ENCODE data around the gene RPH3AL.

Gene RPH3AL

DNA sequence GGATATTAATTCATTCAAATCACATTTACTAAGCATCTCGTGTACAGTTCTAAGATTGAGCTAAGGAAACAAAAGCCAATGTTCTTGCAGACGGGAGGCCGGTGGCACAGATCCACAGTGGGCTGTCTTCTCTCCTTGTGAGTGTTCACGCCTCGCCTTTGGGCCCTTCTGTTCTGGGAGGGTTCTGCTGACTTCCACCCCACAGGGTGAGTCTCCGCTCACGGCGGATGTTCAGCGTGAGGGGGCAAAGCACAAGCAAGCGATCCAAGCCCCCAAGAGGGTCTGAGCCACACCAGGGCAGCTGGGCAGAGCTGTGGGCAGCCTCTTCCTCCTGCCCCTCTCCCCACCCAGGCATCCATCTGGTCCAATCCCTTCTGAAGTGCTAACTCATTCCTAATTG lies 86.9 kb downstream of the RPH3AL start:
- Histone ChIP-seq H3K36me3 (ENCODE audit: control insufficient read depth, insufficient read depth, low read length, severe bottlenecking) (no peaks in the 10 kb centered on the region), H3K9ac (ENCODE audit: low read length) (no peak overlapping the region), H3K9me3 (ENCODE audit: control insufficient read depth, low read length) (peaks cover 11% of the 10 kb centered on the region), H3K27me3 (replicated peaks; ENCODE audit: control insufficient read depth, insufficient read depth, low read length) (peaks cover 8% of the 10 kb centered on the region), H3K4me3 (ENCODE audit: low read length) (no peak overlapping the region), H3K4me1 (ENCODE audit: control insufficient read depth, insufficient read depth, low read length) (no peaks in the 10 kb centered on the region)
- no peak for DNase-seq (ENCODE audit: low read depth)

DNA sequence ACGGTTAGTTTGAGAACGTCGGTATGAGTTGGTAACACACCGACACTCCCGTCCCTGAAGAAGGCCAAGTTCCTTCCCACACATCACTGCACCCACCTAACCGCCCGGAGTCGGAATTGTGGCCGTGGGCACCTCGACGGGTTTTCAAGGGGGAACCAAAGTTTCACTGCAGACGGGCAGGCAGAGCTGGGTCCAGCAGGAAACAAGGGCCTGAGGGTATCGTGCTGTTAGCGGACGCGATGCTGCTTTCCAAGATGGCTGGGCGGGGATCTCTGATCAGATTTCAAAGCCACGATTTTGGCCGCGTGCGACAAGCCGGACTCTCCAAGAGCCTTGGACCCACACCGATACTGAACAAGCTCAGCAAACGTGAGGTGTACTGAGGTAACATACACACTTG lies 88.8 kb downstream of the RPH3AL start:
- H3K9me3 ChIP-seq (ENCODE audit: control insufficient read depth, low read length), result peaks cover 11% of the 10 kb centered on the region
- DNase-seq (ENCODE audit: low read depth), result no peak
- no peak overlapping the region for H3K4me3 ChIP-seq (ENCODE audit: low read length)
- no peaks in the 10 kb centered on the region for H3K4me1 ChIP-seq (ENCODE audit: control insufficient read depth, insufficient read depth, low read length)
- no peaks in the 10 kb centered on the region for H3K36me3 ChIP-seq (ENCODE audit: control insufficient read depth, insufficient read depth, low read length, severe bottlenecking)
- H3K27me3 ChIP-seq (replicated peaks; ENCODE audit: control insufficient read depth, insufficient read depth, low read length), result peaks cover 22% of the 10 kb centered on the region
- no peak overlapping the region for H3K9ac ChIP-seq (ENCODE audit: low read length)

DNA sequence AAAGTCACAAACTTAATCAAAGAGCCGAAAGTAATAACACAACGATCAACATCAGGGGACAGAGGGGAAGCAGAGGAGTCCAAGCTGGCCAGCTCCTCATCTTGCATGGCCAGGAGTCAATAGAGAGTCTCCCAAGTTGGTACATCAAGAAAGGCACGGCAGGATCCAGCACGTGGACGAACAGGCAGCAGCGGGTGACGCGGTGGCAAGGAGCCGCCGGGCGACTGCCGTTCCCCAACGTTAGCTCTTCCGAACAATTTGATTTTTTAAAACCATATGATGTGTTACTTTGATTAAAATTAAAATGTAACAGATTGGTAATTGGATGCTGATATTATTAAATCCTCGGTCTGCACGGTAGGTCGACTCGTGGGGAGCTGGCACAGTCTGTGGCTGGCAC lies 89.3 kb downstream of the RPH3AL start:
- Histone ChIP-seq H3K9ac (ENCODE audit: low read length) (no peak overlapping the region), H3K36me3 (ENCODE audit: control insufficient read depth, insufficient read depth, low read length, severe bottlenecking) (no peaks in the 10 kb centered on the region), H3K27me3 (replicated peaks; ENCODE audit: control insufficient read depth, insufficient read depth, low read length) (peaks cover 22% of the 10 kb centered on the region), H3K9me3 (ENCODE audit: control insufficient read depth, low read length) (peaks cover 11% of the 10 kb centered on the region), H3K4me1 (ENCODE audit: control insufficient read depth, insufficient read depth, low read length) (no peaks in the 10 kb centered on the region), H3K4me3 (ENCODE audit: low read length) (no peak overlapping the region)
- DNase-seq (ENCODE audit: low read depth), result no peak

DNA sequence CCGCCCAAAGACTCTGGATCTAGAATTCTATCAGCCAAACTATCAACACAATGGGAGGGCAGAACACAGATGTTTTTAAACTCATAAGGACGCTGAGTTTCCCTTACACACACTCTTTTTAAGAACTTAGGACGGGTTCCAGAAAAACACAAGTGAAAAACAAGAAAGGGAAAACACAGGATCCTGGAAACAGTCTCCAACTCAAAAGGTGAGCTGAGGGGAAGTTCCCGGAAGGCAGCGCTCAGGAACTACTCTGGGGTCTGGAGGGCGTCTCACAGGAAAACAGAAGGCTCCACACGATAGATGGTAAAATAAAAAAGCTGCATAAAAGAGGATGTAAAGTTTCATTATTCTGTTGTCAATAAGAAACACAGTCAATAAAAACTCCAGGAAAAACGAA lies 91.0 kb downstream of the RPH3AL start:
- Histone ChIP-seq H3K36me3 (ENCODE audit: control insufficient read depth, insufficient read depth, low read length, severe bottlenecking) (no peaks in the 10 kb centered on the region), H3K27me3 (replicated peaks; ENCODE audit: control insufficient read depth, insufficient read depth, low read length) (peaks cover 22% of the 10 kb centered on the region), H3K9ac (ENCODE audit: low read length) (no peak overlapping the region), H3K4me3 (ENCODE audit: low read length) (no peak overlapping the region), H3K4me1 (ENCODE audit: control insufficient read depth, insufficient read depth, low read length) (no peaks in the 10 kb centered on the region), H3K9me3 (ENCODE audit: control insufficient read depth, low read length) (peaks cover 11% of the 10 kb centered on the region)
- no peak for DNase-seq (ENCODE audit: low read depth)

DNA sequence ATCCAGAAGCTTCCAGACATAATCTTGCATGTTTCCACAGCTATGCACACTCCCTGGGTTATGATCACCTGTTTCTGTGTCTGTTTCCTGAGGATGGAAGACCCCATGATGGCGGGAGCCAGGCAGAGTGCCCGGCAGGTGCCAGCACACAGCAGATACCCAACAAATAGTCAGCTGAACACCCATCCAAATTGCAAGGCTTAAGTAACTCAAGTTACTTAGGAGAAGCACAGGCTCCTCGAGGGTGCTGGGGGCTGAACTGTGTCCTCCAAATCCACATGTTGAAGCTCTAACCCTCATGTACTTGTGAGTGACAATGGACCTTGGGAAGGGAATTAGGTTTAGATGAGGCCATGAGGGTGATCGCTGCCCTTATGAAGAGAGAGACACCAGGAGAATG lies 91.7 kb downstream of the RPH3AL start:
- Histone ChIP-seq H3K9me3 (ENCODE audit: control insufficient read depth, low read length) (peaks cover 11% of the 10 kb centered on the region), H3K4me3 (ENCODE audit: low read length) (no peak overlapping the region), H3K4me1 (ENCODE audit: control insufficient read depth, insufficient read depth, low read length) (no peaks in the 10 kb centered on the region), H3K9ac (ENCODE audit: low read length) (no peak overlapping the region), H3K36me3 (ENCODE audit: control insufficient read depth, insufficient read depth, low read length, severe bottlenecking) (no peaks in the 10 kb centered on the region), H3K27me3 (replicated peaks; ENCODE audit: control insufficient read depth, insufficient read depth, low read length) (peaks cover 22% of the 10 kb centered on the region)
- no peak for DNase-seq (ENCODE audit: low read depth)

DNA sequence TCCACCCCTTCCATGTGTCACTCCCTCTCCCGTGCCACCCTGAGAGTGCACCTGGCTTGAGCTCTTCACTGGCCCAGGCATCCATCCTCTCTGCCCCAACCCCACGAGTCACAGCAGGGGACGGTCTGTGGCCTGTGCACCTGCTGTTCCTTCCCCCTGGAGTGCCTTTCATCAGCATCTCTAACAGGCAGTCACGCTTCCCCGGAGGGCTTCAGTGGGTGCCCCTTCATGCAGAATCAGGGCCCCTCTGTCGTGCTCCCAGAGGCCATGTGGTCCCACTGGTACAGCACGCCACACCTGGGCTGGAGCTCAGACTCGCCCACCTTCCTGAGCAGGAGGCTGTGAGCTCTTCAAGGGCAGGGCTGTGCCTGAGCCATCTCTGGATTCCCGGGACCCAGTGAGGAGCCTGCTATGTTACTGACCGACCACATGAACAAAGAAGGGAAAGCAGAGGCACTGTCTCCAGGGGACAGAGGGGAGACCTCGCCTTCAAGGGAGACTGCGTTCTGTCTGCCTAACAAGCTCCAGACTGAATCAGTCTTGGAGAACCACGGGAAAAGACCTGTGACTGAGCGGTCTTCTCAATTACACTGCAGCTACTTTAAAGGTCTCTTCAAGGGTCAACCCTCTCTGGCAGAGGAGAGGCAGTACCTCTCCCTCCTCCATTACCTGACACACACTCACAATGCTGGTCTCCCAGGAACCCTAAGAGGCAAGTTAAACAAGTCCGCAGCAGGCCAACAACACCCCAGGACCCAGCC lies 92.4 kb downstream of the RPH3AL start:
- H3K9ac ChIP-seq (ENCODE audit: low read length), result no peak overlapping the region
- peaks cover 22% of the 10 kb centered on the region for H3K27me3 ChIP-seq (replicated peaks; ENCODE audit: control insufficient read depth, insufficient read depth, low read length)
- H3K4me1 ChIP-seq (ENCODE audit: control insufficient read depth, insufficient read depth, low read length), result no peaks in the 10 kb centered on the region
- no peak for DNase-seq (ENCODE audit: low read depth)
- peaks cover 11% of the 10 kb centered on the region for H3K9me3 ChIP-seq (ENCODE audit: control insufficient read depth, low read length)
- no peak overlapping the region for H3K4me3 ChIP-seq (ENCODE audit: low read length)
- no peaks in the 10 kb centered on the region for H3K36me3 ChIP-seq (ENCODE audit: control insufficient read depth, insufficient read depth, low read length, severe bottlenecking)

DNA sequence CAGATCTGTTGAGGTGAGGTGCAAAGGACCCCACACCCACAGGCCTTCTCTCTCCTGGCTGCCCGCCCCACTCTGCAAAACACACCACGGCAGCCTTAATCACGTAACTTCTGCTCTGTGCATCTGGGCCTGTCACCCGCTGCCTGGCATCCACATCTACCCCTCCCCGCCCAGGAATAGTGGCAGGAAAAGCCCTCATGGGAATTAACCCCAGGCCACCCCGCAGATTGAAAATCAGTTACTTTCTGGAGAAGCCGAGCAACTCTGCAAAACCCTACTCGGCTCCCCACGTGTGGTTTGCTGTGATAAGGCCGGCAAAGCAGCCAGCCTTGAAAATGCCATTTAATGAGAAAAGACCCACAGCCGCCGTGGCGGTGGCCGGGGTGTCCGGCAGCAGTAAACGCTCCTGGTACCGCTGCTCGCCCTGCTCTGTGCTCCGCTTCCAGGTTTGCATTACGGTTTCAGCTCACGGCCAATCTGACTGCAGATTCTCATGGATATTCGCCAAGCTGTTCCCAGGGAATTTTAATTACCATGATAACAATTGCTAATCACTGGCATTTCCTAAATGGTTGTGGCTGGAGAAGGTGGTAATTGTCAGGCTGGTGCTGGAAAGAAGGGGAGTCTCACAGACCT lies 93.1 kb downstream of the RPH3AL start:
- Histone ChIP-seq H3K4me3 (ENCODE audit: low read length) (no peak overlapping the region), H3K4me1 (ENCODE audit: control insufficient read depth, insufficient read depth, low read length) (no peaks in the 10 kb centered on the region), H3K36me3 (ENCODE audit: control insufficient read depth, insufficient read depth, low read length, severe bottlenecking) (no peaks in the 10 kb centered on the region), H3K9ac (ENCODE audit: low read length) (no peak overlapping the region), H3K9me3 (ENCODE audit: control insufficient read depth, low read length) (peaks cover 11% of the 10 kb centered on the region), H3K27me3 (replicated peaks; ENCODE audit: control insufficient read depth, insufficient read depth, low read length) (peaks cover 18% of the 10 kb centered on the region)
- no peak for DNase-seq (ENCODE audit: low read depth)

DNA sequence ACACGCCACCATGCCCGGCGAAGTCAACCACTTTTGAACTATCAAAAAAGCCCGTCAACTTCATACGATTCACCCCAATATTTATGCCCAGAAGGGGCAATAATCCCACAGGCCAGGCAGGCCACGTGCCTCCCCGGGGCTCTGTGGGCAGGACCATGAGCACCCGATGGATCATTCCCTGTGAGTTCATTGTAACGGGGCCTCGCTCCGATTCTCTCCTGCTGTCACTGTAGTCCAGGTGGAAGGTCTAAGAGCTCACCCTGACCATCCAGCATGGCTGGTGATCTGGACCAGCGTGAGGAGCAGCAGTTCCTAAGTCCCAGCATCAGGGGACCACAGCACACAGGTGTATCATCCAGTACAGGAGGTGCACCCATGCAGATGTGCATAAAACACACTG lies 93.7 kb downstream of the RPH3AL start:
- no peak overlapping the region for H3K9ac ChIP-seq (ENCODE audit: low read length)
- no peak for DNase-seq (ENCODE audit: low read depth)
- H3K27me3 ChIP-seq (replicated peaks; ENCODE audit: control insufficient read depth, insufficient read depth, low read length), result peaks cover 18% of the 10 kb centered on the region
- no peaks in the 10 kb centered on the region for H3K36me3 ChIP-seq (ENCODE audit: control insufficient read depth, insufficient read depth, low read length, severe bottlenecking)
- peaks cover 11% of the 10 kb centered on the region for H3K9me3 ChIP-seq (ENCODE audit: control insufficient read depth, low read length)
- no peaks in the 10 kb centered on the region for H3K4me1 ChIP-seq (ENCODE audit: control insufficient read depth, insufficient read depth, low read length)
- no peak overlapping the region for H3K4me3 ChIP-seq (ENCODE audit: low read length)

DNA sequence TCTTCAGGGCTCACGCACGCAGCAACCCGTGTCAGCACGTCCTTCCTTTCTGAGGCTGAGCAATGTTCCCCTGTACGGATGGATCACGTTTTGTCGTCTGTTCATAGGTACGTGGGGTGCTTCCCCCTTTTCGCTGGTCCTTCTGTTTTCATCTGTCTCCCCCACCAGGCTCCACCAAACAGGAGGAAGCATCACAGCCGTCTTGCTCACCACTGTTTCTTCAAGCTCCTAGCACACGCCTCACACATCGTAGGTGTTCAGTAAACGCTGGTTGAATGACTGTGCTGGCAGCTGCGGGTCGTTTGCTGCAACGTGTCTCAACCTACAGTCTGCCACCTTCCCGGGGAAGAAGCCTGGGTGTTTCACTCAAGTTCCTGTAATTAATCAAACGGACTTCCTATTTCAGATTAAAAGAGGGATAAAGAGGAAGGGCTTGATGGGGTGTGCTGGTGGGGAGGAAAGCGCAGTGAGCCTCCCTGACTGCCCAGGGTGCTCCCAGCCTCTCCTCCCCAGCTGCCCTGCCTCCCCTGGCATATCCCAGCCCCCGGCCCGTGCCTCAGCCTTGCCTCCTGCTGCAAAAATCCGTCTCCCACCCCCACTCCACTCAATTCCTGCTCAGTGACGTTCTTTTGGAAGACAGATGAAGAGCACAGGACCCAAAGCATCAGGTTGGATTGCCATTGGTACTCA lies 94.4 kb downstream of the RPH3AL start:
- no peaks in the 10 kb centered on the region for H3K4me1 ChIP-seq (ENCODE audit: control insufficient read depth, insufficient read depth, low read length)
- DNase-seq (ENCODE audit: low read depth), result no peak
- peaks cover 11% of the 10 kb centered on the region for H3K9me3 ChIP-seq (ENCODE audit: control insufficient read depth, low read length)
- no peaks in the 10 kb centered on the region for H3K36me3 ChIP-seq (ENCODE audit: control insufficient read depth, insufficient read depth, low read length, severe bottlenecking)
- no peak overlapping the region for H3K9ac ChIP-seq (ENCODE audit: low read length)
- peaks cover 18% of the 10 kb centered on the region for H3K27me3 ChIP-seq (replicated peaks; ENCODE audit: control insufficient read depth, insufficient read depth, low read length)
- H3K4me3 ChIP-seq (ENCODE audit: low read length), result no peak overlapping the region

DNA sequence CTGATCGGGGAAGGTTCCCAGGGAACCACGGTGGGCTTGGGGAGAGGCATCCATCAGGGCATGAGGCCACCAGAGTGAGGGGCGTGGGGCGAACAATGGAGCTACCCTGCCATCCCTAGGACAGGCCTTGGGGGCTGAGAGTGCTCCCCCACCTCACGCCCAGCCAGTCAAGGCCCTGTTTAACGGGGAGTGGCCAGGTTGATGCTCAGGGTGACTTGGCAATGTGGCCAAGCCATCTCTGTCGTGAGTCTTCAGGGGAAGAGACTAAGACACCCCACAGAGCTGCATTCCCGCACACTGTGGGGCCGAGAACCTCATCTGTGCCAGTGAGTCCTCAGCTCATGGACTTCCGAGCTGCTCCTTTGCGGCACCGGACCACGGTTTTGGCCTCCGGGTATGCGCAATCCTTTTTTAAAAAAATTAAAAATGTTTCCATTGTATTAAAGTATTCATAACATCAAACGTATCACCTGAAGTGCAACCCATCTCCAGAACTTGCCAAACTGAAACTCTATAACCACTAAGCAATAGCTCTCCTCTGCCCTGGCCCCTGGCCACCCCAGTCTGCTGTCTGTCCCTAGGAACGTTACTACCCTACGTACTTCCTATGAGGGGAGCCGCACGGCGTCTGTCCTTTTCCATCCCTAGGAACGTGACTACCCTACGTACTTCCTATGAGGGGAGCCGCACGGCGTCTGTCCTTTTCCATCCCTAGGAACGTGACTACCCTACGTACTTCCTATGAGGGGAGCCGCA lies 99.3 kb downstream of the RPH3AL start:
- no peaks in the 10 kb centered on the region for H3K4me1 ChIP-seq (ENCODE audit: control insufficient read depth, insufficient read depth, low read length)
- peaks cover 6% of the 10 kb centered on the region for H3K27me3 ChIP-seq (replicated peaks; ENCODE audit: control insufficient read depth, insufficient read depth, low read length)
- no peaks in the 10 kb centered on the region for H3K36me3 ChIP-seq (ENCODE audit: control insufficient read depth, insufficient read depth, low read length, severe bottlenecking)
- DNase-seq (ENCODE audit: low read depth), result no peak
- no peaks in the 10 kb centered on the region for H3K9me3 ChIP-seq (ENCODE audit: control insufficient read depth, low read length)
- no peak overlapping the region for H3K9ac ChIP-seq (ENCODE audit: low read length)
- no peak overlapping the region for H3K4me3 ChIP-seq (ENCODE audit: low read length)

DNA sequence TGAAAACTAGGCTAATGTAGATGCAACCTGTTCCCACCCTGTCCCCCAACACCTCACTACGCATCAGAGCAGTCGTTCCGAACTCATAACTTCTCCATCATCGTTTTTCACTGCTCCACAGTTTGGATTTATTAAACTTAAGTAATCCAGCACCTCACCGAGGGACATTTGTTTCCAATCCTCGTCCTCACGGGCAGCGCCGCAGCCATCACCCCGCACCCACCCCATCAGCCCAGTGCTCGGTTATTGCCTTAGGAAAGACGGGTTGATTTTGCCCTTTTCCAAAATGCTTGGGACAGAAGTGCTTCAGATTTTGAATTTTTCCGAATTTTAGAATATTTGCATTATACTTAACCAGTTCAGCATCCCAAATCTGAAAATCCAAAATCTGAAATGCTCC lies 100.2 kb downstream of the RPH3AL start:
- Histone ChIP-seq H3K27me3 (replicated peaks; ENCODE audit: control insufficient read depth, insufficient read depth, low read length) (peaks cover 14% of the 10 kb centered on the region), H3K4me1 (ENCODE audit: control insufficient read depth, insufficient read depth, low read length) (no peaks in the 10 kb centered on the region), H3K36me3 (ENCODE audit: control insufficient read depth, insufficient read depth, low read length, severe bottlenecking) (no peaks in the 10 kb centered on the region), H3K9me3 (ENCODE audit: control insufficient read depth, low read length) (no peaks in the 10 kb centered on the region), H3K4me3 (ENCODE audit: low read length) (no peak overlapping the region), H3K9ac (ENCODE audit: low read length) (no peak overlapping the region)
- no peak for DNase-seq (ENCODE audit: low read depth)
